Skeletal muscle cell (primary cell): Measurements from ENCODE around the gene SOX10.
"Not testable (repeated sequence)": the region's sequence is repeated elsewhere in the genome, so short reads cannot be mapped to it uniquely, and the experiment has no call there.

ENCODE experiments used
- DNase-seq: peaks from one replicate; pipeline ENCODE4 v3.0.0-alpha.2; 2010; ENCODE audit warnings: low read depth
- H3K4me3 ChIP-seq: 2 replicates; pipeline ENCODE4 v1.5.1; 2011; ENCODE audit warnings: low read depth, mild to moderate bottlenecking, control low read depth, low read length, moderate library complexity

SOX10 gene

GRCh38 chr22:37990301-37990700, 5.9 kb upstream of the SOX10 start:
- DNase-seq, result no peak
- H3K4me3 ChIP-seq, result no peak overlapping the region

- H3K4me3 ChIP-seq, result no peak overlapping the region
Observed at GRCh38 chr22:37989146-37990045, 5.0 kb upstream of the SOX10 start.

GRCh38 chr22:37986371-37986770, 2.0 kb upstream of the SOX10 start:
- DNase-seq, result no peak
- H3K4me3 ChIP-seq, result no peak overlapping the region

More at GRCh38 chr22:37989146-37990045, 5.0 kb upstream of the SOX10 start:
- DNase-seq, result no peak

- no peak overlapping the region for H3K4me3 ChIP-seq
- no peak for DNase-seq
Observed at GRCh38 chr22:37985751-37986281, 1.5 kb upstream of the SOX10 start.

GRCh38 chr22:37985050-37985585, 763 bp upstream of the SOX10 start:
- H3K4me3 ChIP-seq, result no peak overlapping the region
- no peak for DNase-seq

GRCh38 chr22:37982938-37983859, 1.2 kb downstream of the SOX10 start:
- H3K4me3 ChIP-seq, result no peak overlapping the region
- no peak for DNase-seq

- H3K4me3 ChIP-seq, result no peak overlapping the region
- no peak for DNase-seq
Observed at GRCh38 chr22:37982151-37982785, 2.1 kb downstream of the SOX10 start.

GRCh38 chr22:37981282-37982011, 2.9 kb downstream of the SOX10 start:
- DNase-seq, result no peak
- no peak overlapping the region for H3K4me3 ChIP-seq

- no peak for DNase-seq
- H3K4me3 ChIP-seq, result no peak overlapping the region
Observed at GRCh38 chr22:37979782-37980181, 4.6 kb downstream of the SOX10 start.

GRCh38 chr22:37976547-37976946, 7.8 kb downstream of the SOX10 start:
- no peak overlapping the region for H3K4me3 ChIP-seq
- DNase-seq, result no peak

- DNase-seq, H3K4me3 ChIP-seq: not testable (repeated sequence)
Observed at GRCh38 chr22:37976022-37976421, 8.3 kb downstream of the SOX10 start.

GRCh38 chr22:37975153-37975552, 9.2 kb downstream of the SOX10 start:
- no peak overlapping the region for H3K4me3 ChIP-seq
- no peak for DNase-seq

- DNase-seq, result no peak
- H3K4me3 ChIP-seq, result no peak overlapping the region
Observed at GRCh38 chr22:37973271-37974170, 10.8 kb downstream of the SOX10 start.

- H3K4me3 ChIP-seq, result no peak overlapping the region
- no peak for DNase-seq
Observed at GRCh38 chr22:37972527-37972926, 11.8 kb downstream of the SOX10 start.

GRCh38 chr22:37971475-37972434, 12.6 kb downstream of the SOX10 start:
- H3K4me3 ChIP-seq, result no peak overlapping the region
- no peak for DNase-seq

- no peak for DNase-seq
- no peak overlapping the region for H3K4me3 ChIP-seq
Observed at GRCh38 chr22:37970864-37971263, 13.5 kb downstream of the SOX10 start.
